Body of pancreas (tissue), 4 donors: ENCODE data around the gene CAMK1D. TPM values are rescaled to one million over a fixed set of nuclear protein-coding genes. Genes with fewer than 3 reads are reported as not detected.
"Not testable (repeated sequence)": the region's sequence is repeated elsewhere in the genome, so short reads cannot be mapped to it uniquely, and the experiment has no call there.

ENCODE experiments used
- ATAC-seq: fragments of 150-250 bp; one replicate; pipeline ENCODE4 v1.9.1; 2016
- DNase-seq, 4 donors: peaks; one replicate each; pipeline ENCODE4 v3.0.0-alpha.2; 2019
- H3K27ac ChIP-seq, 4 donors: fragments of 200-600 bp; sonication (generic); 1 replicate in 3 of 4; 2 replicates in 1 of 4; pipeline versions ENCODE4 v1.5.1 to v1.6.1; 2016 to 2019; ENCODE audit warnings: mild to moderate bottlenecking in 1 of 4, mixed read lengths in 1 of 4, moderate library complexity in 1 of 4
- H3K27me3 ChIP-seq, 2 donors: fragments of 200-600 bp; sonication (generic); one replicate each; pipeline ENCODE4 v1.6.0; 2016; ENCODE audit warnings: mild to moderate bottlenecking in 1 of 2
- H3K36me3 ChIP-seq, 2 donors: fragments of 200-600 bp; sonication (generic); replicated peaks in 1 of 2; 2 replicates each; pipeline ENCODE4 v1.5.1; 2016; ENCODE audit warnings: low read depth in 2 of 2; ENCODE audit not compliant: insufficient read depth in 1 of 2
- H3K4me1 ChIP-seq: fragments of 200-600 bp; sonication (generic); one replicate; pipeline ENCODE4 v1.6.0; 2016
- H3K4me3 ChIP-seq, 2 donors: fragments of 200-600 bp; sonication (generic); 1 replicate in 1 of 2; 2 replicates in 1 of 2; pipeline ENCODE4 v1.5.1; 2016 to 2019
- H3K9me3 ChIP-seq, 3 donors: fragments of 200-600 bp; sonication (generic); 1 replicate in 2 of 3; 2 replicates in 1 of 3; pipeline ENCODE4 v1.5.1; 2016
- CTCF ChIP-seq, 7 experiments: fragments of 450-650 bp in 4 of 7; fragments of 200-600 bp in 3 of 7; sonication (generic) in 3 of 7; IDR thresholded peaks; one replicate each; pipeline ENCODE4 v1.5.1; 2016 to 2019; ENCODE audit warnings: antibody characterized with exemption in 7 of 7
- POLR2A ChIP-seq, 3 donors: fragments of 450-650 bp; IDR thresholded peaks; one replicate each; pipeline ENCODE4 v1.6.1; 2016; ENCODE audit warnings: antibody characterized with exemption in 3 of 3, mild to moderate bottlenecking in 2 of 3
- WGBS, 2 donors: methylation state at CpG; one replicate each; pipeline ENCODE4 v1.1.5; 2017; 5-methylcytosine and 5-hydroxymethylcytosine counted together
- intact Hi-C: fragments of 100-400 bp; cut with DNase I; formaldehyde crosslinking; loops from one replicate; pipeline ENCODE4 v1.15.1; 2023
- total RNA-seq, 2 donors: library from RNA; depleted of rRNA; stranded (reverse); fragments of >200 nt; gene quantifications; one replicate each; pipeline ENCODE4 v1.1.0, GENCODE V29; 2016

Gene CAMK1D
- total RNA-seq, 2 donors from 2014 or later = 12.5 to 14.2 TPM

- no peaks in the 10 kb centered on the region for H3K36me3 ChIP-seq
- no peaks in the 10 kb centered on the region for H3K27me3 ChIP-seq
- intact Hi-C loops = no loop called here
- no peak for ATAC-seq
- no peaks in the 10 kb centered on the region for H3K9me3 ChIP-seq
- TF ChIP-seq POLR2A (IDR thresholded peaks at IDR 0.05) = no peak
- no peak for TF ChIP-seq CTCF (IDR thresholded peaks at IDR 0.05)
- 93 to 97% methylated on average over 10 to 11 of the region's 11 CpGs for WGBS, 2 donors
- no peak overlapping the region for H3K4me3 ChIP-seq
- DNase-seq = no peak
- H3K4me1 ChIP-seq = no peaks in the 10 kb centered on the region
- H3K27ac ChIP-seq = no peak overlapping the region
Observed at GRCh38 chr10:12808014-12808613, 458.8 kb downstream of the CAMK1D start.

- H3K4me3 ChIP-seq, DNase-seq, H3K9me3 ChIP-seq, H3K4me1 ChIP-seq, H3K27ac ChIP-seq, H3K27me3 ChIP-seq, ATAC-seq, intact Hi-C loops, H3K36me3 ChIP-seq: not testable (repeated sequence)
- 97 to 98% methylated on average over 6 of the region's 6 CpGs for WGBS, 2 donors
Observed at GRCh38 chr10:12810046-12810445, 460.7 kb downstream of the CAMK1D start.

- H3K27ac ChIP-seq = no peak overlapping the region
- no peaks in the 10 kb centered on the region for H3K27me3 ChIP-seq
- H3K9me3 ChIP-seq = no peaks in the 10 kb centered on the region
- peaks cover 0 to 5% of the 10 kb centered on the region in 2 donors for H3K36me3 ChIP-seq
- ATAC-seq (no peak), DNase-seq (no peak)
- H3K4me3 ChIP-seq = no peak overlapping the region
- H3K4me1 ChIP-seq = no peaks in the 10 kb centered on the region
- 89 to 91% methylated on average over 11 to 14 of the region's 14 CpGs for WGBS, 2 donors
- TF ChIP-seq POLR2A (IDR thresholded peaks at IDR 0.05) (no peak), CTCF (IDR thresholded peaks at IDR 0.05) (no peak)
- intact Hi-C loops = no loop called here
Observed at GRCh38 chr10:12811826-12812225, 462.5 kb downstream of the CAMK1D start.

- no peak overlapping the region for H3K27ac ChIP-seq
- H3K36me3 ChIP-seq = peaks cover 0 to 5% of the 10 kb centered on the region in 2 donors
- TF ChIP-seq POLR2A (IDR thresholded peaks at IDR 0.05) (no peak), CTCF (IDR thresholded peaks at IDR 0.05) (no peak)
- H3K27me3 ChIP-seq = no peaks in the 10 kb centered on the region
- intact Hi-C loops = no loop called here
- 88 to 92% methylated on average over 10 of the region's 10 CpGs for WGBS, 2 donors
- DNase-seq (no peak), ATAC-seq (no peak)
- H3K4me3 ChIP-seq = no peak overlapping the region
- H3K4me1 ChIP-seq = no peaks in the 10 kb centered on the region
- no peaks in the 10 kb centered on the region for H3K9me3 ChIP-seq
Observed at GRCh38 chr10:12812571-12812970, 463.2 kb downstream of the CAMK1D start.

GRCh38 chr10:12814166-12814565, 464.8 kb downstream of the CAMK1D start:
- Histone ChIP-seq H3K4me1 (no peaks in the 10 kb centered on the region), H3K27ac (no peak overlapping the region), H3K9me3 (no peaks in the 10 kb centered on the region), H3K36me3 (peaks cover 0 to 5% of the 10 kb centered on the region in 2 donors), H3K27me3 (no peaks in the 10 kb centered on the region), H3K4me3 (no peak overlapping the region)
- ATAC-seq (no peak), DNase-seq (no peak)
- intact Hi-C loops = no loop called here
- TF ChIP-seq CTCF (IDR thresholded peaks at IDR 0.05) (no peak), POLR2A (IDR thresholded peaks at IDR 0.05) (no peak)
- WGBS, 2 donors = 92 to 100% methylated on average over 8 to 9 of the region's 9 CpGs
